Naive thymus-derived CD8-positive, alpha-beta T cell (primary cell): Measurements from ENCODE around the gene CASP10. TPM values are rescaled to one million over a fixed set of nuclear protein-coding genes. Genes with fewer than 3 reads are reported as not detected.

Source experiments
- ATAC-seq, 2 donors: fragments of 150-1000 bp; cut with Tn5 transposase in 1 of 2; sonication (Bioruptor Pico), chemical (Tn5 transposase) in 1 of 2; 1 replicate in 1 of 2; 2 replicates in 1 of 2; pipeline ENCODE4 v1.10.0; 2021; ENCODE audit warnings: mild to moderate bottlenecking in 2 of 2, moderate library complexity in 2 of 2
- POLR2A ChIA-PET: fragments of 350-600 bp; sonication (Branson Sonifier 250); formaldehyde crosslinking; loops from one replicate; lab custom pipeline; 2021; ENCODE audit warnings: antibody characterized with exemption; lab: Charles Lee
- DNase-seq, 10 donors: peaks; one replicate each; pipeline versions ENCODE4 v3.0.0 to v3.0.0-alpha.2; 2020 to 2022
- H3K27ac Mint-ChIP-seq, 10 donors: one replicate each; pipeline ENCODE4 v1.8.0; 2020 to 2022; ENCODE audit warnings: mild to moderate bottlenecking in 10 of 10, mixed read lengths in 10 of 10, moderate library complexity in 4 of 10, inconsistent platforms in 1 of 10
- H3K27me3 Mint-ChIP-seq, 5 donors: one replicate each; pipeline ENCODE4 v1.8.0; 2021 to 2022; ENCODE audit warnings: mixed read lengths in 5 of 5
- H3K36me3 Mint-ChIP-seq, 3 donors: one replicate each; pipeline ENCODE4 v1.8.0; 2020 to 2022; ENCODE audit warnings: mixed read lengths in 3 of 3, mild to moderate bottlenecking in 2 of 3, inconsistent platforms in 1 of 3
- H3K4me1 Mint-ChIP-seq, 4 donors: one replicate each; pipeline ENCODE4 v1.8.0; 2021 to 2022; ENCODE audit warnings: mixed read lengths in 4 of 4
- H3K4me3 Mint-ChIP-seq, 10 donors: one replicate each; pipeline ENCODE4 v1.8.0; 2020 to 2022; ENCODE audit warnings: mild to moderate bottlenecking in 10 of 10, mixed read lengths in 10 of 10, moderate library complexity in 6 of 10, inconsistent platforms in 1 of 10
- H3K9me3 Mint-ChIP-seq, 9 donors: one replicate each; pipeline ENCODE4 v1.8.0; 2020 to 2022; ENCODE audit warnings: mixed read lengths in 9 of 9, mild to moderate bottlenecking in 3 of 9, inconsistent platforms in 1 of 9, moderate library complexity in 1 of 9
- polyA plus RNA-seq, 3 donors: library from polyadenylated mRNA; unstranded; fragments of 300-500 nt; fragmentation: Illumina TruSeq; gene quantifications; one replicate each; pipeline ENCODE4 v1.2.3, GENCODE V29; 2021
- total RNA-seq, 8 experiments: library from RNA in 2 of 8; stranded (reverse) in 2 of 8; gene quantifications; one replicate each; pipeline ENCODE4 v1.2.3 and lab custom pipeline; 2021 to 2026

The CASP10 gene
- total and polyA plus RNA-seq, 5 experiments from 2014 or later: 8.6 to 48.1 (median 17.5) TPM

DNA sequence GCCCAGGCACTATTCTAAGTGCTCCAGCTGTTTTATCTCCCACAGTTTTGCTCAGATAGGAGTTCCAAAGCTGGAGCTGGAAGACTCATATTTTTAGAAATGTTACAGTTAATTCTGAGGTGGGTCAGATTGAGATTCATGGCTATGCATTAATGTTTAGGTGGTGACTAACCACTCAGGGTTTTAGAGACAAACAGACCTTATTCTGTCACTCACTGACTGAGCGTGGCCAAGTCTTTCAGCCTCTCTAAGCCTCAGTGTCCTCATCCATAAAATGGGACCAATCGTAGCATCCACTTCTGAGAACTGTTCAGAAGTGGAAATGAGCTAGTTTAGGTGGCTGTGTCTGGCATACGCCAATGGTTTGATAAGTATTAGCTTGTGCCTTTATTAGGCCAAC lies 73.1 kb downstream of the CASP10 start:
- no peak for DNase-seq
- no peak for ATAC-seq
- Mint-ChIP-seq H3K27ac (peak overlapping the region; percentile 97 to 100 (median 99)), H3K9me3 (peaks cover 0 to 3% (median 2%) of the 10 kb centered on the region in 9 donors), H3K36me3 (peaks cover 4 to 9% (median 5%) of the 10 kb centered on the region in 3 donors), H3K4me3 (peak overlapping the region in 5 of 10 donors; percentile 60 to 100 (median 91)), H3K4me1 (peaks cover 40 to 90% (median 81%) of the 10 kb centered on the region in 4 donors), H3K27me3 (peaks cover 0 to 1% (median 0%) of the 10 kb centered on the region in 5 donors)
- POLR2A ChIA-PET: interaction anchor here (0.9 to 1.5 kb wide), 5 partner anchors 9 to 138 kb away, joined by 3 to 9 read pairs (median 3); no protein-coding TSS in a partner anchor

DNA sequence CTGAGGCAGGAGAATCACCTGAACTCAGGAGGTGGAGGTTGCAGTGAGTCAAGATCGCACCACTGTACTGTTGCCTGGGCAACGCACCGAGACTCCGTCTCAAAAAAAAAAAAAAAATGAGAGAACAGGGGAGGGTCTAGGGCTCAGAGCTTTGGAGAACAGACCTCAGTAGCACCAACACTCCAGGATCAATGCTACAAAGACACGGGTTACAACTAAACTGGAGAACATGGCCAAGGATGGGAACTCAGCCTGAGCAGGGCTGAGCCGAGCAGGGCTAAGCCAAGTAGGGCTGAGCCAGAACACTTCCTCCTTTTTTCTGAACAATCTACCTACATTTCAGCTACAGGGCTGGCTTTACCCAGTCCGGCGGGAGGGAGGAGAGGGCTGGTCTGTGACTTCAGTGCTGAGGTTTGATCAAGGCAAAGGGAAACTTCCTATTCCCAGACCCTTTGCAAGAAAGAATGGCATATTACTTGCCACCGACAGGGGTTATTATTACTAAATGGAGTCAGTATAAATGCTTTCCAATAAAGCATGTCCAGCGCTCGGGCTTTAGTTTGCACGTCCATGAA lies 74.5 kb downstream of the CASP10 start:
- H3K9me3 Mint-ChIP-seq: peaks cover 0 to 2% (median 0%) of the 10 kb centered on the region in 9 donors
- peak overlapping the region; percentile 92 to 100 (median 99) for H3K27ac Mint-ChIP-seq
- peaks cover 2 to 5% (median 4%) of the 10 kb centered on the region in 3 donors for H3K36me3 Mint-ChIP-seq
- DNase-seq (peak in 9 of 10 donors; percentile 18 to 81 (median 70)), ATAC-seq (peak; percentile 24 to 33)
- H3K4me1 Mint-ChIP-seq: peaks cover 39 to 85% (median 77%) of the 10 kb centered on the region in 4 donors
- peak overlapping the region; percentile 83 to 100 (median 92) for H3K4me3 Mint-ChIP-seq
- POLR2A ChIA-PET: interaction anchor here (0.7 to 5.8 kb wide), 12 partner anchors 9 to 294 kb away, joined by 3 to 72 read pairs (median 8); partner anchors contain the start of genes CFLAR, ORC2, STRADB and TRAK2
- H3K27me3 Mint-ChIP-seq: peaks cover 0 to 1% (median 0%) of the 10 kb centered on the region in 5 donors

DNA sequence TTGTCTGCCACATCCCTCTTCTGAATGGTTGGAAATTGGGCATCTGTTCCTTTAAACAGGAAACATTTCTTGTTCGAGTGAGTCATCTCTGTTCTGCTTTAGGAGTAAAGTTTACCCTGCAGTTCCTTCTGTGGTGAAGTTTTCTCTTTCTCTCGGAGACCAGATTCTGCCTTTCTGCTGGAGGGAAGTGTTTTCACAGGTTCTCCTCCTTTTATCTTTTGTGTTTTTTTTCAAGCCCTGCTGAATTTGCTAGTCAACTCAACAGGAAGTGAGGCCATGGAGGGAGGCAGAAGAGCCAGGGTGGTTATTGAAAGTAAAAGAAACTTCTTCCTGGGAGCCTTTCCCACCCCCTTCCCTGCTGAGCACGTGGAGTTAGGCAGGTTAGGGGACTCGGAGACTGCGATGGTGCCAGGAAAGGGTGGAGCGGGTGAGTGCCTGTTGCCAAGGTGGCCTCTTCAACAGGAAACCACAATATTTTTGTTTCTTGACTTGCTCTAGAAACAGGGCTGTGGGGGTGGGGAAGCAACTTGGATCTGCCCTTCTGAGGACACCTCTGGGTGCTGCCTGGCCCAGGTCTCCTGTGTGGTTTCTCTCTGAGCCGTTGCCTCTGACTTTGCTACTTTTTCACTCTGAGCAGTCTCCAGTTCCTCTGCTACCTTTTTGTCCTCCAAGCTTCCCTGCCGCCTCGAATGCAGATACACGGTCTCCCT lies 75.2 kb downstream of the CASP10 start:
- Mint-ChIP-seq H3K4me1 (peaks cover 40 to 85% (median 77%) of the 10 kb centered on the region in 4 donors), H3K27me3 (peaks cover 0 to 1% (median 0%) of the 10 kb centered on the region in 5 donors), H3K27ac (peak overlapping the region; percentile 92 to 100 (median 99)), H3K9me3 (no peaks in the 10 kb centered on the region), H3K36me3 (peaks cover 0 to 5% (median 4%) of the 10 kb centered on the region in 3 donors), H3K4me3 (peak overlapping the region; percentile 83 to 100 (median 92))
- POLR2A ChIA-PET: interaction anchor here (0.6 to 5.8 kb wide), 16 partner anchors 10 to 394 kb away, joined by 3 to 72 read pairs (median 4); partner anchors contain the start of genes CASP10, CFLAR, CLK1 and ORC2
- ATAC-seq (peak; percentile 69 to 77), DNase-seq (peak; percentile 70 to 100 (median 96))

DNA sequence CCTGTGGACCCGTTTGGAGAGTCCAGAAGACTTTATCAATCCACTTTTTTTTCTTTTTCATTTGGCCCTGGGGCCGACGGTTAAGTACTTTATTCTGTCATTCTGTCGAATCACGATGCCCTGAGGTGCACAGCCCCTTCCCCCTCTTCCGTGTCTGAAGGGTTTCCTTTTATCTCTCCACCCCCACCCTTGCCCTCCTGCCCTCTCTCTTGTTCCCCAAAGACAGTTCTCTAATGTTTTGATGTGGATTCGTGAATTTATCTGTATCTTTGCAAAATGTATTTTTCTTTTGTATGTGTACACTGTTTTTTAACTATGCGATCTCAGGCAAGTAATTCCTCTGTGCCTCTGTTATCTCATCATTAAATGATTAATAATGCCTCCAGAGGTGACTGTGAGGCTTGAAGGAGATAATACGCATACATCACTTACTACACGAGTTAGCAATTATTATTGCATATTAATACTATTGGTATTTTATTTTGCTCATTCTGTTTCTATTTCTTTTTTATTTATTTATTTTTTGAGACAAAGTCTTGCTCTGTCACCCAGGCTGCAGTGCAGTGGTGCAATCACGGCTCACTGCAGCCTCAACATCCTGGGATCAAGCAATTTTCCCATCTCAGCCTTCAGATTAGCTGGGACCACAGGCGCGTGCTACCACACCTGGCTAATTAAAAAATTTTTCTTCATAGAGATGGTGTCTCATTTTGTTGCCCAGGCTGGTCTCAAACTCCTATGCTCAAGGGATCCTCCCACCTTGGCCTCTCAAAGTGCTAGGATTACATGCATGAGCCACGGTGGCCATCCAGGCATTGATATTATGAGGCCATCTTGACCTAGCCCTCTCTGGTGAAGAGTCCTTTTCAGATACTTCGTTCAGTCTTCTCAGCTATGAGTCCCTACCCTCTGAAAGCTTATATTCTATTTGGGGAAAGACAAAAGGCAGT lies 76.0 kb downstream of the CASP10 start:
- peaks cover 0 to 5% (median 4%) of the 10 kb centered on the region in 3 donors for H3K36me3 Mint-ChIP-seq
- peak overlapping the region; percentile 83 to 100 (median 92) for H3K4me3 Mint-ChIP-seq
- DNase-seq (no peak), ATAC-seq (peak in 1 of 2 donors; percentile 14)
- H3K4me1 Mint-ChIP-seq: peaks cover 39 to 85% (median 79%) of the 10 kb centered on the region in 4 donors
- POLR2A ChIA-PET: interaction anchor here (0.6 to 5.8 kb wide), 24 partner anchors 7 to 1271 kb away, joined by 3 to 72 read pairs (median 4); partner anchors contain the start of genes ALS2, CASP10, CFLAR and CLK1
- peak overlapping the region; percentile 92 to 100 (median 99) for H3K27ac Mint-ChIP-seq
- H3K9me3 Mint-ChIP-seq: no peaks in the 10 kb centered on the region
- H3K27me3 Mint-ChIP-seq: peaks cover 0 to 1% (median 0%) of the 10 kb centered on the region in 5 donors

DNA sequence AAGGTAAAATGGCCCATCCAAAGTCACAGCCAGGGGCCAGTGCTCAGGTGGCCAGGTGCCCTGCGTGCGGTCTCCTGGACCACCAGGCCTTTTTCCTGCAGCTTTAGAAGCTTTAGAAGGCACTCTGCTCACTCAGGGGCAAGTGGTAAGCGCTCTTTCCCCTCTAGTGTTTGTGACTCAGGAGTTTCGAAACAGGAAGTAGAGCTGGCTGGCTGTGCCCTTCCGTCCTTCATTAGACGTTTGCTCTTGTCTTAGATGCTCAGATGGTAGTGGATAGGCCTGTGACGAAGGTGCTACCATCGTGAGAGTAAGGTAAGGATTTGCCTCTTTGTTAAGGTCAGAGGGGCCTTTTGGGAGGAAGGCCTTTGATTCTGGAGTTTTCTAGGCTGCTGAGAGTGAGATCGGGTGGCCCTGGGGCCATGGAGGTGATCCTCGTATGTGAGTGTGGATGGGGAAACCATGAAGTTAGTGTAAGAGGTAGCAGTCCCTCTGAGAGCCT lies 77.4 kb downstream of the CASP10 start, which contains the start of gene CASP8:
Gene CASP8 (plus strand): TSS at position 235 of the 499 bp plus-strand sequence. CDS start 5,951 bp downstream, outside the sequence.
- ATAC-seq (peak; percentile 16 to 29), DNase-seq (peak; percentile 17 to 82 (median 65))
- Mint-ChIP-seq H3K4me3 (peak within 1 kb of the TSS; percentile 89 to 100 (median 98)), H3K36me3 (peaks cover 0 to 4% (median 3%) of the 10 kb centered on the region in 3 donors), H3K9me3 (no peaks in the 10 kb centered on the region), H3K27ac (peak within 1 kb of the TSS; percentile 97 to 100 (median 99)), H3K4me1 (peaks cover 33 to 85% (median 78%) of the 10 kb centered on the region in 4 donors), H3K27me3 (peaks cover 0 to 1% (median 0%) of the 10 kb centered on the region in 5 donors)
- POLR2A ChIA-PET: interaction anchor here (0.6 to 5.8 kb wide), 28 partner anchors 8 to 1375 kb away, joined by 3 to 72 read pairs (median 5); partner anchors contain the start of genes ALS2, CASP10, CLK1 and NIF3L1

DNA sequence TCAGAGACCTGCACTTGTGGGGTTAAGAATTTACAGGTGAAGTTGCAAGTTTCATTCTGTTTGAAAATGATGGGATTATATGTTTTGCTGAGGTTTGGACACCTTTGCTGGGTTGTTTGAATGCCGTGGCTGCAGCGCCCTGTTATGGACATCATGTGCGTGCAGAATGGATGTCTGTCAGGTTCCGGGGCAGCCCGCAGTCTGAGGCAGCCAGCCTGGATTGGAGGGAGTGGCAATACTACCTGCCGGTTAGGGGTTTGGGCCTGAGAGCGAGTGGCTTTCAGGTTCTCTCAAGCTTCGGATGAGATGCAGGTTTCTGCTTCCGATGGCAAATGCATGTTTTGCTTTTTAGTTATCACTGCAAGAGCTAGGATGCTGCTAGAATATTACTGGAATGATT lies 78.5 kb downstream of the CASP10 start:
- ATAC-seq: peak in 1 of 2 donors; percentile 8
- Mint-ChIP-seq H3K4me1 (peaks cover 42 to 86% (median 83%) of the 10 kb centered on the region in 4 donors), H3K27me3 (peaks cover 0 to 1% (median 0%) of the 10 kb centered on the region in 5 donors), H3K4me3 (peak overlapping the region; percentile 89 to 100 (median 98)), H3K9me3 (no peaks in the 10 kb centered on the region), H3K27ac (peak overlapping the region; percentile 96 to 100 (median 99)), H3K36me3 (peaks cover 6 to 8% (median 6%) of the 10 kb centered on the region in 3 donors)
- POLR2A ChIA-PET: interaction anchor here (0.6 to 5.8 kb wide), 17 partner anchors 8 to 519 kb away, joined by 3 to 72 read pairs (median 6); partner anchors contain the start of genes ALS2, CLK1, STRADB and TRAK2
- DNase-seq: peak; percentile 23 to 81 (median 48)

DNA sequence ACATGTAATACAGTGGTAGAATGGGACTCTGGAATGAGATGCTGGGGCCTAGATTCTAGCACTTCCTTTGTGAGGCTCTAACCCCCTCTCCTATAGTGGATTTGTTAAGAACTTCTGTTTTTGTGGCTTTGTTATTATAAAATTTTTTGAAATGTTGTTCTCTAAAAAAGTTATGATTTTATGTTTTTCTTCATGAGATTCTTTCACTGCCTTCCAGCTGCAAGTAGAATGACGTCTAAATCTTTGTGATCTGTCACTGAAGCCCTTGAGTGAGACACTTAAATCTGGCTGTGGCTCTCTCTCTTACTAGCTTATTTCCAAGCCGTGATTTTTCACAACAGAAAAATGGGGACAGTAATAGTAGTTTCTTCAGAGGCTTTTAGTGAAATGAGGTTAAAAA lies 79.0 kb downstream of the CASP10 start:
- peaks cover 41 to 86% (median 82%) of the 10 kb centered on the region in 4 donors for H3K4me1 Mint-ChIP-seq
- ATAC-seq (no peak), DNase-seq (peak in 4 of 10 donors; percentile 33 to 50 (median 45))
- peak overlapping the region; percentile 89 to 100 (median 98) for H3K4me3 Mint-ChIP-seq
- H3K27me3 Mint-ChIP-seq: peaks cover 0 to 1% (median 0%) of the 10 kb centered on the region in 5 donors
- POLR2A ChIA-PET: interaction anchor here (0.6 to 5.8 kb wide), 10 partner anchors 10 to 398 kb away, joined by 3 to 72 read pairs (median 4); partner anchors contain the start of gene CLK1
- H3K9me3 Mint-ChIP-seq: no peaks in the 10 kb centered on the region
- H3K36me3 Mint-ChIP-seq: peaks cover 10 to 12% (median 11%) of the 10 kb centered on the region in 3 donors
- H3K27ac Mint-ChIP-seq: peak overlapping the region; percentile 96 to 100 (median 99)

DNA sequence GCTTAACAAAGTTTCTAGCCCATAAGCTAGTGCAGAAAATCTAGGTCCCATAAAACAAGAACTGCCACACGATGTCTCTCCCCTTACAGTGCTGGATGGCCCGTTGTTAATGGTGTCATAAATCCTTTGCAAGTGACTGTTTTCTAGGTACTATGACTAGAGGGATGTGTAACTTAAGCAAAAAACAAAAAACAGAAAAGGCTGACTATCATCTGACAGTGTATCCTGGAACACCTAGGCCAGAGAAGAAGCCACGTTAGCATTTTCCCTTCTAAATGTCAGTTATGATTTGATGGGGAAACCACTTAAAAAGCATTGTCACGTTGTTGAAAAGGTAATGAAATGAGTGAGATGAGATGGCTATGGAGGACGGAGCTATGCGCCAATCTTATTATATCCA lies 79.8 kb downstream of the CASP10 start:
- Mint-ChIP-seq H3K9me3 (no peaks in the 10 kb centered on the region), H3K4me1 (peaks cover 39 to 87% (median 82%) of the 10 kb centered on the region in 4 donors), H3K36me3 (peaks cover 12 to 19% (median 13%) of the 10 kb centered on the region in 3 donors), H3K4me3 (peak overlapping the region; percentile 68 to 98 (median 88)), H3K27me3 (peaks cover 0 to 1% (median 0%) of the 10 kb centered on the region in 5 donors), H3K27ac (peak overlapping the region; percentile 85 to 99 (median 90))
- POLR2A ChIA-PET: interaction anchor here (0.7 to 3.2 kb wide), 7 partner anchors 9 to 98 kb away, joined by 3 to 21 read pairs (median 4); no protein-coding TSS in a partner anchor
- DNase-seq (peak in 1 of 10 donors; percentile 60), ATAC-seq (no peak)

DNA sequence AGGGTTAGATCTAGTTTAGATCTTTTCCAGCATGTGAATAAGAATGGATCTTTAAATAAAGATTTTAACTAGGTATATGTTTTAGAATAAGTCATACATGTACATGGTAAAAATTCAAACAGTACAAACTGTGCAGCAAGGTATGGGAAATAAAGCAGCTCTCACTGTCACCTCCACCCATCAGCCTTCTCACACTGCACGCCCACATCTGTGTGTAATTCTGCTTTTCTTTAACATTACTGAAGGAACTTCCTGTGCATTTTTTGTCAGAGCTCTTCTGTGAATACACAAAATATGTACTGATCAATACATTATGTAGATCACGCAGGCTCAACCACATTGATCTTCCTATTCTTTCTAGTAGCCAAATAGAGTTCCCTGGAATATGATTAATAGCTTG lies 80.8 kb downstream of the CASP10 start:
- Mint-ChIP-seq H3K4me1 (peaks cover 33 to 85% (median 77%) of the 10 kb centered on the region in 4 donors), H3K9me3 (no peaks in the 10 kb centered on the region), H3K27ac (peak overlapping the region; percentile 58 to 99 (median 87)), H3K36me3 (peaks cover 12 to 27% (median 13%) of the 10 kb centered on the region in 3 donors), H3K4me3 (peak overlapping the region; percentile 54 to 98 (median 84)), H3K27me3 (no peaks in the 10 kb centered on the region)
- ATAC-seq (no peak), DNase-seq (peak in 2 of 10 donors; percentile 22 to 27)
- POLR2A ChIA-PET: interaction anchor here (0.8 to 2.1 kb wide), 5 partner anchors 10 to 27 kb away, joined by 4 to 11 read pairs (median 4); no protein-coding TSS in a partner anchor

DNA sequence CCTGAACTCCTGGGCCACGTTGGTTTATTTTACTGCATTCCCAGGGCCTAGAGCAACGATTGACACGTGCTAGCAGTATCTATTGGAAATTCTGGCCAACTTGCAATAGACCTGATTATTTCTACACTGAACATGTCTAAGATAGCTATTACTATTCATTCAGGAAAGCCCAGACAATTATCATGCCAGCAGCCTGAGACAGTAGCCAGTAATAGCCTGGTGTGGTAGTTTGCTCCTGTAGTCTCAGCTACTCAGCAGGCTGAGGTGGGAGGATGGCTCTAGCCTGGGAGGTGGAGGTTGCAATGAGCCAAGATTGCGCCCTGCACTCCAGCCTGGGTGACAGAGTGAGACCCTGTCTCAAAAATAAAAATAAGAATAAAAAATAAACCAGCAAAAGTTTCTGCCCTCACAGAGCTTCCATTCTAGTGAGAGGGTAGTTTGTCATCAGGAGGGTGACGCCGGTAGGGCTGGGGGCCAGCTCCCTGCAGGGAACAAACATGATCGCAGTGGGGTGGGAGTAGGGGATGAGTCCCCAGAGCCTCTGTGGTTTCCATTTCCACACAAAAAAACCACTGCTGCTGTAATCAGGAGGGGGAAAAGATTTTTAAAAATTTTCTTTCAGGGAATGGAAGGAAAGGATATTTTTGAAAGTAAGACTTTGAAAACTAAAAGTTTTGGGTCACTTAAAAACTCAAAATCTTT lies 81.7 kb downstream of the CASP10 start:
- peaks cover 12 to 36% (median 17%) of the 10 kb centered on the region in 3 donors for H3K36me3 Mint-ChIP-seq
- peak overlapping the region; percentile 58 to 99 (median 87) for H3K27ac Mint-ChIP-seq
- no peaks in the 10 kb centered on the region for H3K9me3 Mint-ChIP-seq
- H3K27me3 Mint-ChIP-seq: no peaks in the 10 kb centered on the region
- peak overlapping the region; percentile 54 to 98 (median 84) for H3K4me3 Mint-ChIP-seq
- POLR2A ChIA-PET: interaction anchor here (0.5 to 2.1 kb wide), 8 partner anchors 8 to 331 kb away, joined by 3 to 11 read pairs (median 4); partner anchors contain the start of gene FLACC1
- no peak for DNase-seq
- no peak for ATAC-seq
- peaks cover 35 to 86% (median 79%) of the 10 kb centered on the region in 4 donors for H3K4me1 Mint-ChIP-seq
